ENCODE results near the gene TBC1D19. TPM values are rescaled to one million over a fixed set of nuclear protein-coding genes. Genes with fewer than 3 reads are reported as not detected.
"Not testable (repeated sequence)": the region's sequence is repeated elsewhere in the genome, so short reads cannot be mapped to it uniquely, and the experiment has no call there.

The TBC1D19 gene
- total RNA-seq, 2 experiments from 2014 or later, result 4.3 to 5.0 TPM

DNA sequence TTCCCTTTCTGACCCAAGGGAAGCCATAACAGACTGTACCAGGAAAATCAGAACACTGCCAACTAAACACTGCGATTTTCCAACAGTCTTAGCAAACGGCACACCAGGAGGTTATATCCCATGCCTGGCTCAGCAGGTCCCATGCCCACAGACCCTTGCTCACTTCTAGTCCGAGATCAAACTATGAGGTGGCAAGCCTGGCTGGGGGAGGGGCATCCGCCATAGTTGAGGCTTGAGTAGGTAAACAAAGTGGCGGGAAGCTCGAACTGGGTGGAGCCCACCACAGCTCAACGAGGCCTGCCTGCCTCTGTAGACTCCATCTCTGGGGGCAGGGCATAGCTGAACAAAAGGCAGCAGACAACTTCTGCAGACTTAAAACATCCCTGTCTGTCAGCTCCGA is 56.8 kb downstream of the TBC1D19 start:
- H3K27ac Mint-ChIP-seq; H3K4me1 Mint-ChIP-seq (ENCODE audit: low read depth); H3K4me3 Mint-ChIP-seq; CTCF ChIA-PET; H3K27me3 Mint-ChIP-seq; H3K9me3 Mint-ChIP-seq; DNase-seq; intact Hi-C loops (cut with micrococcal nuclease); POLR2A ChIA-PET: not testable (repeated sequence)
- H3K36me3 Mint-ChIP-seq, result peaks cover 23% of the 10 kb centered on the region

DNA sequence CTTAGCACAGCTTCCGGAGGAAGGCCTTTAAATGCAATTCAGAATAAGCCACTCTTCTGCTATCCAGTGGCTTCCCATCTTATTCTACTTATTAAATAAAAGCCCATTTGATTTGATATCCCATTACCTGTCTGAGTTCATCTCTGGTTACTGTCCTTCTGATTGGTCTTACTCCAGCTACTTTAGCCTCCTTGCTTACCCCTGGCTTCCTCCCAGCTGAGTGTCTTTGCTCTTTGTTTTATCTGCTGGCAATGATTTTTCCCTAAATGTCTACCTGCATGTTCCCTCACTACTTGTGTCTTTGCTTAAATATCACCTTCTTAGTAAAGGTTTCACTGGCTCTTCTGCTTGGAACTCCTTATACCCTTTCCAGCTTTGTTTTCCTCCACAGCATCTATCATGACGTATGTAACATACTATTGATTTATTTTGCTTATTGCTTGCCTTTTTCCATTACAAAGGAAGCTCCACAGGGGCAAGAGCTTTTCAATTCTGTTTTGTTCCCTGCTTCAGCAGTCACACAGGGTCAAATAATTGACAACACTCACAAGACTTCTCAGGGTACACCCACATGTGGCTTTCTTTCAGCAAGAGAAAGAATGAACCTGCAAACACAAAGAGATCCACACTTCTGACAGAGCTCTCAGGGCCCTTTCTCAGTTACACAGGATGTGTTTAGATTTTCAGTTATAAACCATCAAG is 63.8 kb downstream of the TBC1D19 start:
- DNase-seq, result no peak
- CTCF ChIA-PET, result no interaction called here
- Mint-ChIP-seq H3K4me1 (ENCODE audit: low read depth) (no peaks in the 10 kb centered on the region), H3K27ac (no peak overlapping the region), H3K36me3 (peaks cover 18% of the 10 kb centered on the region), H3K9me3 (peaks cover 11% of the 10 kb centered on the region), H3K4me3 (no peak overlapping the region), H3K27me3 (no peaks in the 10 kb centered on the region)
- intact Hi-C loops (cut with micrococcal nuclease), result no loop called here
- POLR2A ChIA-PET, result no interaction called here

DNA sequence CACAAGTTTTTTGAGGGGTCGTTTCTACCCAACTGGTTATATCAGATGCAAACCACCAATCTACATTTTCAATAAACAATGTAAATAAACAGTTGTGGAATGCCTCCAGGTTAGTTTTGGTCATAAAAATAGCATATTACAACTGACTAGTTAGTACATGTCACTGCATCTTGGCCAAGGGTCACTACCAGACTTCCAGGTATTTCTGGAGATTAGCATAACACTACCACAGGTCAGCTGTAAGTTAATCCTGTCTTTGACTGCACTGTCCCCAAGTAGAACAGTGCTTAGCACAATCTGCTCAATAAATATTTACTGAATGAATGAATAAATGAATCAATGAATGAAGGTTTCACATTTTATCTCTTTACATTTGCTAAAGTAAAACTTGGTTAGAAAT is 64.4 kb downstream of the TBC1D19 start:
- Mint-ChIP-seq H3K27me3 (no peaks in the 10 kb centered on the region), H3K27ac (no peak overlapping the region), H3K36me3 (peaks cover 24% of the 10 kb centered on the region), H3K4me1 (ENCODE audit: low read depth) (no peaks in the 10 kb centered on the region), H3K4me3 (no peak overlapping the region), H3K9me3 (peaks cover 15% of the 10 kb centered on the region)
- ChIA-PET POLR2A (no interaction called here), CTCF (no interaction called here)
- intact Hi-C loops (cut with micrococcal nuclease), result no loop called here
- DNase-seq, result no peak

DNA sequence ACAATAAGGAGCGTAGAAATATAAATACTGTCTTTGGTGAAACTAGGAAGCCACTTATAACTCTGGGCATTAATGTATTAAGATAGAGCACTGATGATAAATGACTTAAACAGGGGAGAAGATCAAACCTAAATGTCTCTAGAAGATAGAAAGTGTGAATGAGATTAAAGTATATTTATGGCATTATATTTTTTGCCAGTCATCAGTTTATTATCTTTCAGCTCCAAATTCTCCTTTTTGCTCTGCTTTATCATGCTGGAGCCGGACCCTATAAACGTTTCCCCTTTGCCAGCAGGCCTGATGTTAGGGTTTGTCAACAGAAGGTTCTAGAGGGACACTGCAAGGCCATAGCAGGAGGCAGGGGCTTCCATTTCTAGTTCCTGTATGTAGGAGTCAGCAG is 76.4 kb downstream of the TBC1D19 start:
- intact Hi-C loops (cut with micrococcal nuclease), result no loop called here
- CTCF ChIA-PET, result interaction anchor here (0.6 kb wide), 1 partner anchor 25 kb away, joined by 3 read pairs; no protein-coding TSS in a partner anchor
- no peaks in the 10 kb centered on the region for H3K27me3 Mint-ChIP-seq
- peaks cover 11% of the 10 kb centered on the region for H3K36me3 Mint-ChIP-seq
- POLR2A ChIA-PET, result no interaction called here
- DNase-seq, result no peak
- H3K4me3 Mint-ChIP-seq, result no peak overlapping the region
- no peak overlapping the region for H3K27ac Mint-ChIP-seq
- no peaks in the 10 kb centered on the region for H3K4me1 Mint-ChIP-seq (ENCODE audit: low read depth)
- H3K9me3 Mint-ChIP-seq, result no peaks in the 10 kb centered on the region

DNA sequence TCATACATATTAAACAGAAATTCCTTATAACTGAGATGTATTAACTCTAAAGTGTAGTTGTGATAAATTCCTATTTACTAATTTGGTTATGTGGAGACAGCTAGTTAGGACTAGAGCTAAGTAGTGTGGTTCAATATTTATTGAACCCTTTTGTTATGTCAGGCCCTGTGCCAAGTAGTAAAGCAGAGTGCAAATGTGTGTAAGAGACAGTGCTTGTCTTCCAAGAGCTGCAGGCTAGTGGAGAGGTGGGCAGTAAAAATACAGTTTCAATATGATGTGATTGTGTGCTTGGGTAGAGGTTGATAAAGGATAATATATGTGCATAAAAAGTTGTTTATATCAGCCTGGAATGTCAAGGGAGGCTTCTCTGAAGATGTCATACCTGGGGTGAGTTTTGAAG is 80.0 kb downstream of the TBC1D19 start:
- CTCF ChIA-PET, result no interaction called here
- Mint-ChIP-seq H3K36me3 (no peaks in the 10 kb centered on the region), H3K9me3 (no peaks in the 10 kb centered on the region), H3K4me1 (ENCODE audit: low read depth) (no peaks in the 10 kb centered on the region), H3K4me3 (no peak overlapping the region), H3K27me3 (no peaks in the 10 kb centered on the region), H3K27ac (no peak overlapping the region)
- POLR2A ChIA-PET, result no interaction called here
- no peak for DNase-seq
- intact Hi-C loops (cut with micrococcal nuclease), result no loop called here

DNA sequence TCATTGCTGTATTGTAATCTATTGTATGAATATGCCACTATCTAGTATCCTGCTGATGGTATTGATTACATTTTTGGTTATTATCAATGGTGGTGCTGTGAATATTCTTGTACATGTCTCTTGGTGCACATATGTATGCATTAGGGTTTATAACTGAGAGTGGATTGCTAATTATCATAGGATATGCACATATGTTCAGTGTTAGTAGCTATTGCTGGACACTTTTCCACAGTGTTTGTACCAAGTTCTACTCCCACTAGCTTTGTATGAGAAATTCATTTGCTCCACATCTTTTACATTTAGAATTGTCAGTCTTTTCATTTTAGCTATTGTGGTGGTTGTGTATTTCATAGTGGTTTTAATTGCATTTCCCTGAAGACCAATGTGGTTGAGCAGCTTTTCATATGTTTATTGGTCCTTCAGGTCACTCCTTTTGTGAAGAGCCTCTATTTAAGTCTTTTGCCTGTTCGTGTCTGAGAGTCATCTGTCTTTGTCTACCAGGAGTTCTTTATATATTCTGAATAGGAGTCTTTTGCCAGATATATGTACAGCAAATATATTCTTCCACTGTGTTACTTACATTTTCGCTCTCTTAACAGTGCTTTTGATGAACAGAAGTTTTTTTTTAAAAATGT is 87.1 kb downstream of the TBC1D19 start:
- ChIA-PET CTCF (no interaction called here), POLR2A (no interaction called here)
- Mint-ChIP-seq H3K27ac (no peak overlapping the region), H3K36me3 (peaks cover 5% of the 10 kb centered on the region), H3K4me1 (ENCODE audit: low read depth) (no peaks in the 10 kb centered on the region), H3K9me3 (no peaks in the 10 kb centered on the region), H3K4me3 (no peak overlapping the region), H3K27me3 (no peaks in the 10 kb centered on the region)
- intact Hi-C loops (cut with micrococcal nuclease), result no loop called here
- DNase-seq, result no peak

DNA sequence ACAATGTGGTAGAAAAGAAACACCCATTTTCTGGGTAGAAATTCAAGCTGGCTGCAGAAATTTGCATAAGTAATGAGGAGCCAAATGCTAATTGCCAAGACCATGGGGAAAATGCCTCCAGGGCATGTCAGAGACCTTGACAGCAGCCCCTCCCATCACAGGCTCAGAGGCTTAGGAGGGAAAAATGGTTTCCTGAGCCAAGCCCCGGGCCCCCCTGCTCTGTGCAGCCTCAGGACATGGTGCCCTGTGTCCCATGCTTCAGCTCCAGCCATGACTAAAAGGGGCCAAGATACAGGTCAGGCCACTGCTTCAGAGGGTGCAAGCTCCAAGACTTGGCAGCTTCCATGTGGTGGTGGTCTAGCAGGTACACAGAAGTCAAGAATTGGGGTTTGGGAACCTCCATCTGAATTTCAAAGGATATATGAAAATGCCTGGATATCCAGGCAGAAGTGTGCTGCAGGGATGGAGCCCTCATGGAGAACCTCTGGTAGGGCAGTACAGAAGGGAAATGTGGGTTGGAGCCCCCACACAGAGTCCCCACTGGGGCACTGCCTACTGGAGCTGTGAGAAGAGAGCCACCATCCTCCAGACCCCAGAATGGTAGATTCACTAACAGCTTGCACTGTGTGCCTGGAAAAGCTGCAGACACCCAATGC is 95.3 kb downstream of the TBC1D19 start:
- intact Hi-C loops (cut with micrococcal nuclease), result not testable (repeated sequence)

DNA sequence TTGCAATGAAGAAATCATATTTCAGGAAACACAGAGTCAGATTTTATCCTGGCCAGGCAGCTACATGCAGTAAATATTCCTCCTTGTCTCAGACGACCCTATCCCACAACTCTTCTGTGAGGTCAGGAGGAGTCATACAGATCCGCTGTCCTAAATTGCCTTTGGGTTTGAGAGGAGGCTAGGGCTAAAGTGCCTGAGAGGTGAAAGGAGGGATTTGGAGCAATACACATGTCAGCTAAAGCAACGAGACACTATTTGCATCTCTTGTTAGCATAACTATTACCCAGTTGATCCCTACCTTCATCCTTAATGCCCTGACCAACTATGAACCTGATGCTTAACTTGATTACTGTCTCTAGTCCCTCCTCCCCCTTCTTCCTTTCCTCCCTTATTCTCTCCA is 98.6 kb downstream of the TBC1D19 start:
- DNase-seq, result no peak

More for the DNA sequence above, 95.3 kb downstream of the TBC1D19 start:
- Mint-ChIP-seq H3K36me3 (peaks cover 46% of the 10 kb centered on the region), H3K9me3 (peaks cover 29% of the 10 kb centered on the region)
- POLR2A ChIA-PET; DNase-seq; H3K4me1 Mint-ChIP-seq (ENCODE audit: low read depth); H3K27me3 Mint-ChIP-seq; CTCF ChIA-PET; H3K4me3 Mint-ChIP-seq; H3K27ac Mint-ChIP-seq: not testable (repeated sequence)

DNA sequence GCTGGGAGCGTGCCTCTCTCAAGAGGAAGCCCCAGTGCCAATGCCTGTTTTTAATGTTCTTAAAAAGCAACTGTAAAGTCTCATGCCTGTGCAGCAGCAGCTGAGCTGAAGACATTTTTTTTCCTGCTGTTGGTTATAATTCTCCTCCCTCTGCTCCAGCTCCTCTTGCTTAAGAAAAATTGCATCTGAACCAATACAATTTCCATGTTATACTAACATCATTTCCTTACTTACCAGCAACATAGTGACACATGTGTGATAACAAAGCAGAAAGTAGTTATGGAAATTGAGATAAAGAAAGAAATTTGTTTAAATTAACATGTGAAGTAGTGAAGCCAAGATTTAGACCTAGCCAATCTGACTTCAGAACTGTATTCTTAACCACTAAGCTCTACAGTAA is 101.4 kb downstream of the TBC1D19 start:
- intact Hi-C loops (cut with micrococcal nuclease), result no loop called here
- Mint-ChIP-seq H3K36me3 (peaks cover 16% of the 10 kb centered on the region), H3K9me3 (peaks cover under 1% of the 10 kb centered on the region), H3K27ac (no peak overlapping the region), H3K4me1 (ENCODE audit: low read depth) (no peaks in the 10 kb centered on the region), H3K27me3 (no peaks in the 10 kb centered on the region), H3K4me3 (no peak overlapping the region)
- no peak for DNase-seq
- ChIA-PET POLR2A (no interaction called here), CTCF (no interaction called here)

More for the DNA sequence above, 98.6 kb downstream of the TBC1D19 start:
- intact Hi-C loops (cut with micrococcal nuclease), result no loop called here
- Mint-ChIP-seq H3K4me1 (ENCODE audit: low read depth) (no peaks in the 10 kb centered on the region), H3K36me3 (peaks cover 35% of the 10 kb centered on the region), H3K4me3 (no peak overlapping the region), H3K27ac (no peak overlapping the region), H3K9me3 (peaks cover 28% of the 10 kb centered on the region), H3K27me3 (no peaks in the 10 kb centered on the region)
- CTCF ChIA-PET, result no interaction called here
- POLR2A ChIA-PET, result no interaction called here

DNA sequence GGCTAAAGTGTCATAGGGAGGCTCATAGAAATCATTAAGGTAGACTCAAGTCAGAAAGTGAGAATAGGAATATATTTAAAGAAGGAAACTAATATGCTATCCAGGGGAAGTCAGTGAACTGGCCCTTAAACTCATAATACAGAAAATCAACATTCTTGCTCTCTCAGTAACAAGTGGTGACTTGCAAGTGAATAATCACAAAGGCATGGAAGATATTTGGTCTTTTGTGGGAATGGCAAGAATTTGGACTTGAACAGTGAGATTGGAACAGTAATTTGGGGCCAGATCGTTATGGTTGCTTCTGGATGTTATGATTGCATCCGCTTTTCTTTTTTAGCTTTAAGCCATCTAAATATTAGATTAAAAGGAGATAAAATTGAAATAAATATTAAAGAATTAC is 103.8 kb downstream of the TBC1D19 start:
- intact Hi-C loops (cut with micrococcal nuclease), result no loop called here
- CTCF ChIA-PET, result no interaction called here
- H3K27me3 Mint-ChIP-seq, result no peaks in the 10 kb centered on the region
- no peak overlapping the region for H3K4me3 Mint-ChIP-seq
- POLR2A ChIA-PET, result no interaction called here
- DNase-seq, result no peak
- H3K9me3 Mint-ChIP-seq, result no peaks in the 10 kb centered on the region
- H3K4me1 Mint-ChIP-seq (ENCODE audit: low read depth), result no peaks in the 10 kb centered on the region
- no peak overlapping the region for H3K27ac Mint-ChIP-seq
- H3K36me3 Mint-ChIP-seq, result peaks cover 18% of the 10 kb centered on the region

DNA sequence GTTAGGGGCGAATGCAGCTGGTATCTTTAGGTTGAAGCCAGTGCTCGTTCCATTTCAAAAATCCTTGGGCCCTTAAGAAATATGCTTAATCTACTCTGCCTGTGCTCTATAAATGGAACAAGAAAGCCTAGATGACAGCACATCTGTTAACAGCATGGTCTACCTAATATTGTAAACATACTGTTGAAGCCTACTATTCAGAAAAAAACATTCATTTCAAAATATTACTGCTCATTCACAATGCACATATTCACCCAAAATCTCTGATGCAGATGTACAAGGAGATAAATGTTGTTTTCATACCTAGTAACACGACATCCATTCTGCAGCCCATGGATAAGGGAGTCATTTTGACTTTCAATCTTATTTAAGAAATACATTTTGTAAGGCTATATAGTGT is 106.6 kb downstream of the TBC1D19 start:
- Mint-ChIP-seq H3K36me3 (peaks cover 21% of the 10 kb centered on the region), H3K27me3 (no peaks in the 10 kb centered on the region), H3K4me1 (ENCODE audit: low read depth) (no peaks in the 10 kb centered on the region), H3K9me3 (no peaks in the 10 kb centered on the region), H3K4me3 (no peak overlapping the region), H3K27ac (no peak overlapping the region)
- ChIA-PET CTCF (no interaction called here), POLR2A (no interaction called here)
- no peak for DNase-seq
- intact Hi-C loops (cut with micrococcal nuclease), result no loop called here

DNA sequence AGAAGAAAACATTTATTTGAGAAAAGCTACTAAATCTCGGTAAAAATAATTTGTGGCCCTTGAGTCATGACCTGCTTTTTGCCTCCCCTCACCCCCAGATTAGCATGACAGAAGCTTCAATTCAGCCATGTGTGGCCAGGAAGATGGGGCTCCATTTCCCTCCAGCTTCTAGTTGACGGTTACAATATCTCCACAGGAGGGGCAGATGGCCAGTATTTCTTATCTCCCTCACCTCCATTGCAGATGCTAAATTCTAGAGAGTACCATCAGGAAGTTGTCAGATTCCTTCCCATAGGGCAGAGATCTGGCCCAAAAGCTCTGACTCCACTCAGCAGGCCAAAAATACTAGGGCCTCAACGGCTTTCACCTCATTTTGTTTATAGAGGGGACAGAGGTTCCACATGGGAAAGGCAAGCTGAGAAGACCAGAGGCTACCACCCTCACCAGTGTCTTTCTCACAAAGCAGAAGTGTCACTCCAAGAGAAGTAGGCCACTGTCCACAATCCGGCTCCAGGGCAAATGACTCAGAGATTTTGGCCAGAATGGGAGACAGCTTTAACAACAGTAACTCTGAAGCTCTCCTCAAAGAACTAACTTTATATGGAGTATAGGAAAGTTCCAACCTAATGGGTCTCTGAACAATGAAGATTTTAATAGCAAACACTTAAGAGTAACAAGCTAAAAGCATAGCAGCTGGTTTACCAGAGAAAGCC is 108.3 kb downstream of the TBC1D19 start:
- POLR2A ChIA-PET, result no interaction called here
- H3K27me3 Mint-ChIP-seq, result no peaks in the 10 kb centered on the region
- H3K9me3 Mint-ChIP-seq, result peaks cover 11% of the 10 kb centered on the region
- no peaks in the 10 kb centered on the region for H3K4me1 Mint-ChIP-seq (ENCODE audit: low read depth)
- no peak for DNase-seq
- H3K4me3 Mint-ChIP-seq, result no peak overlapping the region
- H3K36me3 Mint-ChIP-seq, result peaks cover 23% of the 10 kb centered on the region
- intact Hi-C loops (cut with micrococcal nuclease), result no loop called here
- no peak overlapping the region for H3K27ac Mint-ChIP-seq
- CTCF ChIA-PET, result no interaction called here

Measured in activated CD4-positive, alpha-beta memory T cell treated with anti-CD3 and anti-CD28 coated beads for 36 hours (primary cell).